ENCODE results near the gene SOS2.
"Not testable (repeated sequence)": the region's sequence is repeated elsewhere in the genome, so short reads cannot be mapped to it uniquely, and the experiment has no call there.

SOS2 gene

GRCh38 chr14:50082784-50083466 is 148.5 kb downstream of the SOS2 start:
- TF ChIP-seq, protein P1, sequence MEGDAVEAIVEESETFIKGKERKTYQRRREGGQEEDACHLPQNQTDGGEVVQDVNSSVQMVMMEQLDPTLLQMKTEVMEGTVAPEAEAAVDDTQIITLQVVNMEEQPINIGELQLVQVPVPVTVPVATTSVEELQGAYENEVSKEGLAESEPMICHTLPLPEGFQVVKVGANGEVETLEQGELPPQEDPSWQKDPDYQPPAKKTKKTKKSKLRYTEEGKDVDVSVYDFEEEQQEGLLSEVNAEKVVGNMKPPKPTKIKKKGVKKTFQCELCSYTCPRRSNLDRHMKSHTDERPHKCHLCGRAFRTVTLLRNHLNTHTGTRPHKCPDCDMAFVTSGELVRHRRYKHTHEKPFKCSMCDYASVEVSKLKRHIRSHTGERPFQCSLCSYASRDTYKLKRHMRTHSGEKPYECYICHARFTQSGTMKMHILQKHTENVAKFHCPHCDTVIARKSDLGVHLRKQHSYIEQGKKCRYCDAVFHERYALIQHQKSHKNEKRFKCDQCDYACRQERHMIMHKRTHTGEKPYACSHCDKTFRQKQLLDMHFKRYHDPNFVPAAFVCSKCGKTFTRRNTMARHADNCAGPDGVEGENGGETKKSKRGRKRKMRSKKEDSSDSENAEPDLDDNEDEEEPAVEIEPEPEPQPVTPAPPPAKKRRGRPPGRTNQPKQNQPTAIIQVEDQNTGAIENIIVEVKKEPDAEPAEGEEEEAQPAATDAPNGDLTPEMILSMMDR (IDR thresholded peaks at IDR 0.05; ENCODE audit: borderline replicate concordance, insufficient read depth, low read depth, low read length): no peak
- H3K4me3 ChIP-seq (ENCODE audit: low read depth, low read length): peak overlapping the region; percentile 44

- H3K4me3 ChIP-seq (ENCODE audit: low read depth, low read length): peak overlapping the region; percentile 44
- TF ChIP-seq, protein P1 (IDR thresholded peaks at IDR 0.05; ENCODE audit: borderline replicate concordance, insufficient read depth, low read depth, low read length): no peak
Measured at GRCh38 chr14:50082308-50082742, 149.1 kb downstream of the SOS2 start.

DNA sequence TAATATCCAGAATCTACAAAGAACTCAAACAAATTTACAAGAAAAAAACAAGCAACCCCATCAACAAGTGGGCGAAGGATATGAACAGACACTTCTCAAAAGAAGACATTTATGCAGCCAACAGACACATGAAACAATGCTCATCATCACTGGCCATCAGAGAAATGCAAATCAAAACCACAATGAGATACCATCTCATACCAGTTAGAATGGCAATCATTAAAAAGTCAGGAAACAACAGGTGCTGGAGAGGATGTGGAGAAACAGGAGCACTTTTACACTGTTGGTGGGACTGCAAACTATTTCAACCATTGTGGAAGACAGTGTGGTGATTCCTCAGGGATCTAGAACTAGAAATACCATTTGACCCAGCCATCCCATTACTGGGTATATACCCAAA is 152.3 kb downstream of the SOS2 start:
- H3K4me3 ChIP-seq (ENCODE audit: low read depth, low read length): not testable (repeated sequence)

GRCh38 chr14:50073663-50074062 is 157.7 kb downstream of the SOS2 start:
- not testable (repeated sequence) for H3K4me3 ChIP-seq (ENCODE audit: low read depth, low read length)

- TF ChIP-seq, protein P1 (IDR thresholded peaks at IDR 0.05; ENCODE audit: borderline replicate concordance, insufficient read depth, low read depth, low read length): no peak
- no peak overlapping the region for H3K4me3 ChIP-seq (ENCODE audit: low read depth, low read length)
Measured at GRCh38 chr14:50072395-50072794, 159.0 kb downstream of the SOS2 start.

GRCh38 chr14:50070840-50071548 is 160.4 kb downstream of the SOS2 start:
- TF ChIP-seq, protein P1 (IDR thresholded peaks at IDR 0.05; ENCODE audit: borderline replicate concordance, insufficient read depth, low read depth, low read length): no peak
- no peak overlapping the region for H3K4me3 ChIP-seq (ENCODE audit: low read depth, low read length)

GRCh38 chr14:50070230-50070629 is 161.1 kb downstream of the SOS2 start:
- no peak overlapping the region for H3K4me3 ChIP-seq (ENCODE audit: low read depth, low read length)
- TF ChIP-seq, protein P1 (IDR thresholded peaks at IDR 0.05; ENCODE audit: borderline replicate concordance, insufficient read depth, low read depth, low read length): no peak

GRCh38 chr14:50069325-50069724 is 162.1 kb downstream of the SOS2 start:
- no peak overlapping the region for H3K4me3 ChIP-seq (ENCODE audit: low read depth, low read length)
- TF ChIP-seq, protein P1 (IDR thresholded peaks at IDR 0.05; ENCODE audit: borderline replicate concordance, insufficient read depth, low read depth, low read length): no peak
